Activated CD4-positive, CD25-positive, alpha-beta regulatory T cell treated with anti-CD3 and anti-CD28 coated beads, Interleukin-2, amount 50 U/mL, for 24 hours (primary cell): ENCODE measurements around the gene MAGEA2.
"Not testable (repeated sequence)": the region's sequence is repeated elsewhere in the genome, so short reads cannot be mapped to it uniquely, and the experiment has no call there.

Source experiments
- ATAC-seq, 2 donors: fragments of 150-1000 bp; cut with Tn5 transposase; one replicate each; pipeline ENCODE4 v1.10.0; 2021; ENCODE audit warnings: mild to moderate bottlenecking in 1 of 2, moderate library complexity in 1 of 2

MAGEA2 gene

GRCh38 chrX:152706500-152706899 lies 47.1 kb downstream of the MAGEA2 start:
- not testable (repeated sequence) for ATAC-seq

DNA sequence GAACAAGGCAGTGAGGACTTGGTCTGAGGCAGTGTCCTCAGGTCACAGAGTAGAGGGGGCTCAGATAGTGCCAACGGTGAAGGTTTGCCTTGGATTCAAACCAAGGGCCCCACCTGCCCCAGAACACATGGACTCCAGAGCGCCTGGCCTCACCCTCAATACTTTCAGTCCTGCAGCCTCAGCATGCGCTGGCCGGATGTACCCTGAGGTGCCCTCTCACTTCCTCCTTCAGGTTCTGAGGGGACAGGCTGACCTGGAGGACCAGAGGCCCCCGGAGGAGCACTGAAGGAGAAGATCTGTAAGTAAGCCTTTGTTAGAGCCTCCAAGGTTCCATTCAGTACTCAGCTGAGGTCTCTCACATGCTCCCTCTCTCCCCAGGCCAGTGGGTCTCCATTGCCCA lies 53.3 kb downstream of the MAGEA2 start:
- ATAC-seq = not testable (repeated sequence)
